Erythroblast (primary cell): ENCODE data around the gene CANX.

Source experiments
- GATA1 ChIP-seq: IDR thresholded peaks from 2 replicates; pipeline ENCODE4 v1.6.1; 2011; ENCODE audit warnings: low read depth, mild to moderate bottlenecking, control low read depth, low read length, moderate library complexity
- POLR2A ChIP-seq: IDR thresholded peaks from 2 replicates; pipeline ENCODE4 v1.6.1; 2011; ENCODE audit warnings: mild to moderate bottlenecking, low read length

- TF ChIP-seq POLR2A: no peak
- no peak for TF ChIP-seq GATA1
Measured at GRCh38 chr5:179764056-179764455, 65.3 kb downstream of the CANX start.
